SK-N-SH (cell line): ENCODE data around the gene ANKS4B. TPM values are rescaled to one million over a fixed set of nuclear protein-coding genes. Genes with fewer than 3 reads are reported as not detected.

Experiments
- CTCF ChIA-PET: fragments of 300-600, 350-600 bp; formaldehyde crosslinking; extraction: SDS; loops from one replicate; lab custom pipeline; 2021; lab: Yijun Ruan, JAX
- POLR2A ChIA-PET: fragments of 350-600 bp; sonication (Branson Sonifier 250); formaldehyde crosslinking; extraction: SDS; loops from one replicate; lab custom pipeline; 2020; ENCODE audit warnings: antibody characterized with exemption, inconsistent platforms; lab: Yijun Ruan, JAX
- DNase-seq: peaks from one replicate; pipeline ENCODE4 v3.0.0; 2012
- H2AFZ ChIP-seq: fragments of 200-600 bp; sonication (generic); 2 replicates; pipeline ENCODE4 v1.8.1; 2016; ENCODE audit warnings: antibody characterized with exemption, mild to moderate bottlenecking, low read depth
- H3F3A ChIP-seq: fragments of 200-600 bp; sonication (generic); replicated peaks from 2 replicates; pipeline ENCODE3; 2016; ENCODE audit warnings: antibody characterized with exemption, mild to moderate bottlenecking; ENCODE audit not compliant: insufficient read depth
- H3K27ac ChIP-seq, 2 experiments: fragments of 200-500 bp in 1 of 2; fragments of 200-600 bp in 1 of 2; sonication (Bioruptor generic) in 1 of 2; sonication (generic), shearing (Covaris generic) in 1 of 2; 2 replicates each; pipeline versions ENCODE4 v1.5.1 to v1.6.1; 2014 to 2016; ENCODE audit warnings: low read depth in 2 of 2, inconsistent platforms in 1 of 2, low read length in 1 of 2, mild to moderate bottlenecking in 1 of 2, mixed read lengths in 1 of 2
- H3K27me3 ChIP-seq: fragments of 200-600 bp; sonication (generic), shearing (Covaris generic); 2 replicates; pipeline ENCODE4 v1.6.1; 2016; ENCODE audit warnings: mixed run types; ENCODE audit not compliant: insufficient read depth
- H3K36me3 ChIP-seq, 2 experiments: fragments of 200-500 bp in 1 of 2; fragments of 200-600 bp in 1 of 2; sonication (Bioruptor generic) in 1 of 2; sonication (generic) in 1 of 2; replicated peaks in 1 of 2; 2 replicates each; pipeline versions ENCODE3 to v1.5.1; 2014 to 2016; ENCODE audit warnings: low read length in 1 of 2, mild to moderate bottlenecking in 1 of 2; ENCODE audit not compliant: insufficient read depth in 2 of 2, control insufficient read depth in 1 of 2
- H3K4me1 ChIP-seq, 2 experiments: fragments of 200-500 bp in 1 of 2; fragments of 200-600 bp in 1 of 2; sonication (Bioruptor generic) in 1 of 2; sonication (generic), shearing (Covaris generic) in 1 of 2; 2 replicates each; pipeline versions ENCODE4 v1.5.1 to v1.6.1; 2014 to 2016; ENCODE audit warnings: low read depth in 1 of 2, low read length in 1 of 2, mixed run types in 1 of 2; ENCODE audit not compliant: insufficient read depth in 2 of 2, control insufficient read depth in 1 of 2
- H3K4me2 ChIP-seq: fragments of 200-600 bp; sonication (generic), shearing (Covaris generic); 2 replicates; pipeline ENCODE4 v1.6.1; 2017; ENCODE audit warnings: mixed run types
- H3K4me3 ChIP-seq, 2 experiments: fragments of 200-500 bp in 1 of 2; fragments of 200-600 bp in 1 of 2; sonication (Bioruptor generic) in 1 of 2; sonication (generic), shearing (Covaris generic) in 1 of 2; 2 replicates each; pipeline versions ENCODE4 v1.5.1 to v1.8.1; 2014 to 2016; ENCODE audit warnings: low read depth in 2 of 2, inconsistent platforms in 1 of 2, low read length in 1 of 2, mild to moderate bottlenecking in 1 of 2, mixed read lengths in 1 of 2, moderate library complexity in 1 of 2
- H3K79me2 ChIP-seq: fragments of 200-600 bp; sonication (generic); 2 replicates; pipeline ENCODE4 v1.8.1; 2017; ENCODE audit warnings: mild to moderate bottlenecking; ENCODE audit not compliant: insufficient read depth
- H3K9ac ChIP-seq: fragments of 200-600 bp; sonication (generic); 2 replicates; pipeline ENCODE4 v1.6.1; 2017; ENCODE audit warnings: mixed run types
- H3K9me2 ChIP-seq: fragments of 200-600 bp; sonication (generic); 2 replicates; pipeline ENCODE4 v1.6.1; 2017; ENCODE audit warnings: mixed run types
- H3K9me3 ChIP-seq: fragments of 200-600 bp; sonication (generic); 2 replicates; pipeline ENCODE4 v1.6.1; 2017; ENCODE audit warnings: mixed run types, mild to moderate bottlenecking, moderate library complexity
- H4K20me1 ChIP-seq: fragments of 200-600 bp; sonication (generic); 2 replicates; pipeline ENCODE4 v1.6.1; 2017; ENCODE audit warnings: mild to moderate bottlenecking, mixed run types; ENCODE audit not compliant: insufficient read depth
- CTCF ChIP-seq: fragments of 200-600 bp; sonication (generic); IDR thresholded peaks from 2 replicates; pipeline ENCODE4 v1.6.1; 2017; ENCODE audit warnings: antibody characterized with exemption, mild to moderate bottlenecking, moderate library complexity
- EZH2phosphoT487 ChIP-seq: fragments of 200-600 bp; sonication (generic); IDR thresholded peaks from 2 replicates; pipeline ENCODE4 v1.6.1; 2017; ENCODE audit warnings: low read depth, mixed run types, mild to moderate bottlenecking, antibody characterized with exemption, moderate library complexity, borderline replicate concordance
- FOXM1 ChIP-seq: IDR thresholded peaks from 2 replicates; pipeline ENCODE4 v1.4.0; 2012; ENCODE audit warnings: low read depth, mild to moderate bottlenecking
- GATA2 ChIP-seq: sonication (generic); formaldehyde crosslinking; IDR thresholded peaks from 2 replicates; pipeline ENCODE4 v1.5.0; 2020; ENCODE audit warnings: mild to moderate bottlenecking, missing genetic modification reagents
- MXI1 ChIP-seq: IDR thresholded peaks from 2 replicates; pipeline ENCODE4 v1.6.1; 2012; ENCODE audit warnings: mild to moderate bottlenecking, low read depth, low read length, improper control_type of control experiment
- NRF1 ChIP-seq: IDR thresholded peaks from 2 replicates; pipeline ENCODE4 v1.6.1; 2012; ENCODE audit warnings: low read depth, mild to moderate bottlenecking, low read length
- PBX3 ChIP-seq: IDR thresholded peaks from 2 replicates; pipeline ENCODE4; 2012
- RFX5 ChIP-seq: IDR thresholded peaks from 2 replicates; pipeline ENCODE4 v1.6.1; 2012; ENCODE audit warnings: mild to moderate bottlenecking, improper control_type of control experiment, low read length
- SIN3A ChIP-seq: IDR thresholded peaks from 2 replicates; pipeline ENCODE4 v1.6.1; 2012; ENCODE audit warnings: low read depth, mild to moderate bottlenecking, low read length, moderate library complexity, borderline replicate concordance
- SMC3 ChIP-seq: IDR thresholded peaks from 2 replicates; pipeline ENCODE4 v1.6.1; 2012; ENCODE audit warnings: low read depth, low read length, improper control_type of control experiment
- WGBS: methylation state at CpG from one replicate; pipeline ENCODE4 v1.1.6; 2017; ENCODE audit warnings: low lambda C conversion rate; 5-methylcytosine and 5-hydroxymethylcytosine counted together
- polyA plus RNA-seq, 3 experiments: library from polyadenylated mRNA; depleted of rRNA; stranded (reverse); fragments of >200 nt; gene quantifications; 2 replicates each; pipeline ENCODE4 v1.2.3, GENCODE V29; 2012
- TF ChIP-seq, protein P1 (sequence below): IDR thresholded peaks from 2 replicates; pipeline ENCODE4 v1.4.0; 2012; ENCODE audit warnings: low read depth, borderline replicate concordance

ANKS4B gene
- polyA plus RNA-seq, 1 of the 3 experiments (the other 2 are of a cell fraction): not detected

- TF ChIP-seq CTCF: peak; percentile 98
- TF ChIP-seq GATA2 (CRISPR knock-in tag): no peak
- peak; percentile 72 for TF ChIP-seq PBX3
- no peak for TF ChIP-seq EZH2phosphoT487
- TF ChIP-seq, protein P1, sequence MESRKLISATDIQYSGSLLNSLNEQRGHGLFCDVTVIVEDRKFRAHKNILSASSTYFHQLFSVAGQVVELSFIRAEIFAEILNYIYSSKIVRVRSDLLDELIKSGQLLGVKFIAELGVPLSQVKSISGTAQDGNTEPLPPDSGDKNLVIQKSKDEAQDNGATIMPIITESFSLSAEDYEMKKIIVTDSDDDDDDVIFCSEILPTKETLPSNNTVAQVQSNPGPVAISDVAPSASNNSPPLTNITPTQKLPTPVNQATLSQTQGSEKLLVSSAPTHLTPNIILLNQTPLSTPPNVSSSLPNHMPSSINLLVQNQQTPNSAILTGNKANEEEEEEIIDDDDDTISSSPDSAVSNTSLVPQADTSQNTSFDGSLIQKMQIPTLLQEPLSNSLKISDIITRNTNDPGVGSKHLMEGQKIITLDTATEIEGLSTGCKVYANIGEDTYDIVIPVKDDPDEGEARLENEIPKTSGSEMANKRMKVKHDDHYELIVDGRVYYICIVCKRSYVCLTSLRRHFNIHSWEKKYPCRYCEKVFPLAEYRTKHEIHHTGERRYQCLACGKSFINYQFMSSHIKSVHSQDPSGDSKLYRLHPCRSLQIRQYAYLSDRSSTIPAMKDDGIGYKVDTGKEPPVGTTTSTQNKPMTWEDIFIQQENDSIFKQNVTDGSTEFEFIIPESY: peak; percentile 82
- 0 out of 2 replicates have a peak, but pooled peaks have one; percentile 52 for TF ChIP-seq SIN3A
- TF ChIP-seq SMC3: peak; percentile 97
- no peak for TF ChIP-seq NRF1
- peak; percentile 83 for TF ChIP-seq RFX5
These were observed 67.0 kb downstream of the ANKS4B start (continued) for GRCh38 chr16:21300309-21301167.

GRCh38 chr16:21301168-21301894, 67.8 kb downstream of the ANKS4B start:
- CTCF ChIA-PET: interaction anchor here (0.6 to 6.8 kb wide), 43 partner anchors 8 to 1038 kb away, joined by 3 to 169 read pairs (median 5); partner anchors contain the start of genes CRYM, LDAF1 and ZP2
- Histone ChIP-seq H3K9me2 (no peaks in the 10 kb centered on the region), H3K9ac (peak overlapping the region; percentile 71), H3K4me1 (peaks cover 0 to 4% of the 10 kb centered on the region in 2 experiments; a peak in 1 of 4 replicates), H3K27ac (peak overlapping the region; percentile 35 to 66; a peak in 3 of 4 replicates), H3K4me2 (peak overlapping the region; percentile 100), H4K20me1 (no peaks in the 10 kb centered on the region), H3K27me3 (no peaks in the 10 kb centered on the region), H3K36me3 (no peaks in the 10 kb centered on the region), H3F3A (no peaks in the 10 kb centered on the region), H3K79me2 (no peaks in the 10 kb centered on the region), H2AFZ (peak overlapping the region; percentile 99), H3K4me3 (peak overlapping the region; percentile 71 to 93), H3K9me3 (no peaks in the 10 kb centered on the region)
- under 1% methylated on average over 25 of the region's 60 CpGs for WGBS
- TF ChIP-seq EZH2phosphoT487 (no peak), FOXM1 (no peak), NRF1 (peak; percentile 25; the same call in 1 of the 2 replicates), CTCF (peak; percentile 24; the same call in 1 of the 2 replicates), MXI1 (peak; percentile 4; the same call in 1 of the 2 replicates), SIN3A (peak; percentile 51; the same call in 1 of the 2 replicates)
- DNase-seq: peak; percentile 90
- POLR2A ChIA-PET: interaction anchor here (0.6 to 0.7 kb wide), 4 partner anchors 110 to 1135 kb away, joined by 3 to 4 read pairs (median 4); no protein-coding TSS in a partner anchor
